Measurements from ENCODE around the gene CEP72. TPM values are rescaled to one million over a fixed set of nuclear protein-coding genes. Genes with fewer than 3 reads are reported as not detected.

Gene CEP72
- total RNA-seq, 4 donors from 2014 or later = 2.2 to 33.8 (median 4.5) TPM

DNA sequence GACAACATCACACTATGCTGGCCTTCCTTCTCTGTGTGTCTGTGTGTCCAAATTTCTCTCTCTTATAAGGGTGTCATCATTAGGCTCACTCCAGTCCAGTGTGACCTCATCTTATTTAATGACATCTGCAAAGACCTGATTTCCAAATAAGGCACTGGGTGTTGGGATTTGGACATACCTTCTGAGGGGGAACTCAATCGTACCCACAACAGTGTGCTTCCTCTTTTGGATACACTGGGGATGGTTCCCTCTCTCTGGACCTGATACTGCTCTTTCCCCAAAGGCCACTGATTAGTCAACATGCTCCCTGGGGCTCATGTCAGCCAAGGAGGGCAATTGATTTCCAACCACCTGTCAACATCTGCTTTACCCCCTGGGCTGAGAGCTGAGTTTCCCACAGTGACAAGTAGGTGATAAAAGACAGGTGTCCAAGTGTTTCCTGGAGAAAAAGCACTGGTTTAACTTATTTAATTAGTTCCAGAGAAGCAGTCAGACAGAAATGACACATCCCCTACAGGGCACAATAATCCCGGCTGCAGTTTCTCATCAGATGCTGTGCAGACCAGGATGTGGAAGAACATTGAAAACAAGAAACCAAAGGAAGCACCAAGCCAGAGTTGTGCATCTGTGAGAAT, 17.8 kb upstream of the CEP72 start:
- H3K27ac ChIP-seq = no peak overlapping the region
- no peak for DNase-seq
- TF ChIP-seq, protein P1, sequence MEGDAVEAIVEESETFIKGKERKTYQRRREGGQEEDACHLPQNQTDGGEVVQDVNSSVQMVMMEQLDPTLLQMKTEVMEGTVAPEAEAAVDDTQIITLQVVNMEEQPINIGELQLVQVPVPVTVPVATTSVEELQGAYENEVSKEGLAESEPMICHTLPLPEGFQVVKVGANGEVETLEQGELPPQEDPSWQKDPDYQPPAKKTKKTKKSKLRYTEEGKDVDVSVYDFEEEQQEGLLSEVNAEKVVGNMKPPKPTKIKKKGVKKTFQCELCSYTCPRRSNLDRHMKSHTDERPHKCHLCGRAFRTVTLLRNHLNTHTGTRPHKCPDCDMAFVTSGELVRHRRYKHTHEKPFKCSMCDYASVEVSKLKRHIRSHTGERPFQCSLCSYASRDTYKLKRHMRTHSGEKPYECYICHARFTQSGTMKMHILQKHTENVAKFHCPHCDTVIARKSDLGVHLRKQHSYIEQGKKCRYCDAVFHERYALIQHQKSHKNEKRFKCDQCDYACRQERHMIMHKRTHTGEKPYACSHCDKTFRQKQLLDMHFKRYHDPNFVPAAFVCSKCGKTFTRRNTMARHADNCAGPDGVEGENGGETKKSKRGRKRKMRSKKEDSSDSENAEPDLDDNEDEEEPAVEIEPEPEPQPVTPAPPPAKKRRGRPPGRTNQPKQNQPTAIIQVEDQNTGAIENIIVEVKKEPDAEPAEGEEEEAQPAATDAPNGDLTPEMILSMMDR (IDR thresholded peaks at IDR 0.05) = no peak
- TF ChIP-seq POLR2A (IDR thresholded peaks at IDR 0.05) = no peak
- H3K4me3 ChIP-seq = no peak overlapping the region
- H3K27me3 ChIP-seq = no peaks in the 10 kb centered on the region
- no peaks in the 10 kb centered on the region for H3K4me1 ChIP-seq
- no peaks in the 10 kb centered on the region for H3K36me3 ChIP-seq
- no peaks in the 10 kb centered on the region for H3K9me3 ChIP-seq

DNA sequence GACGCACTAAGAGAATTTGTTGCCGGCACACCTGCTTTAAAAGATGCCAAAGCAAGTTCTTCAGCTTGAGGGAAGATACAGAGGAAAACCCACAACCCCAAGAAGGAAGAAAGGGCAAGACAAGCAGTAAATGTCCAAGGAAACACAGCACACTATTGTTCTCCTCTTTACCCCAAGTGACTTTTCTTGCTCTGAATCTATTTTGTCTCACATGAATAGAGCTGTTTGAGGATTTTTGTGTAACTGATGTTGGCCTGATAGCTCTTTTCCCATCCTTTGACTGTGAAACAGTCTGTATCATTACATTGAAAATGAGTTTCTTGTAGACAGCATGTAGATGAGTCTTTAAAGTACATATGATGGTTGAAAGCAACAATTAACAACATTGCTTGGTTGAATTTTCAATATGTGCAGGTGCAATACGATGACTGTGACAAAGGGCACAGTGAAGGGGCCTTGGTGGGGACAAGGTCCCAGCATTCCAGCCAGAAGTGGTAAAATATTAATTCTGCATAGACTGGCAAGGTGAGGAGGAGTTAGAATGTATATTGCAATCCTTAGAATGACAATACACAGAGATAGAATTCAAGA, 16.8 kb upstream of the CEP72 start:
- no peak for DNase-seq

DNA sequence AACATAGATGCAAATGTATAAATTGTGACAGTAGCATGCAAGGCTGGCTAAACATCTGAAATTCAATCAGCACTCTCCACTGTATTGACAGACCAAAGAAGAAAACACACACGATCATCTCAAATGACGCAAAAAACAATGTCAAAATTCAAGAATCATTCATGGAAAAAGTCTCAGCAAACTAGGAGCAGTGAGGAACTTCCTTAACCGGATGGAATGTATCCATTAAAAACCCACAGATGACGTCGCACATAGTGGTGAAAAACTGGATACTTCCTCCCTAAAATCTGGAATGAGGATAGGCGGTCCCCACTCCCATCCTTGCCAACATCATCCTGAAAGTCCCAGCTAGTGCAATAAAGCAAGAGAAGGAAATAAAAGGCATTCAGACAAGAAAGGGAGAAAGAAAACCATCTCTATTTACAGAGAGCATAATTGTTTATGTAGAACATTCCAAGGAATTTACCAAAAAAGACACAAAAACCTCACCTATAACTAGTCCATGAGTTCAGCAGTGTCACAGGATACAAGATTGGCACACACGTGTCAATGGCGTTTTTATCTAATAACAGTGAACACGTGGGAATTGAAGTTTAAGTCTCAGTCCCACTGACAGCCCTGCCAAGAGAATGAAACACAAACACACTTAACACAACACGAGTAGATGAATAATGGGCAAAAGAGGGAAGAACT, 14.1 kb upstream of the CEP72 start:
- H3K27me3 ChIP-seq = no peaks in the 10 kb centered on the region
- no peaks in the 10 kb centered on the region for H3K36me3 ChIP-seq
- no peak overlapping the region for H3K27ac ChIP-seq
- DNase-seq = no peak
- H3K4me1 ChIP-seq = peaks cover 0 to 8% (median 0%) of the 10 kb centered on the region in 4 donors
- H3K4me3 ChIP-seq = no peak overlapping the region
- H3K9me3 ChIP-seq = no peaks in the 10 kb centered on the region
- TF ChIP-seq POLR2A (IDR thresholded peaks at IDR 0.05) = no peak
- TF ChIP-seq, protein P1 (IDR thresholded peaks at IDR 0.05) = no peak

More for the DNA sequence above, 16.8 kb upstream of the CEP72 start:
- H3K27me3 ChIP-seq = no peaks in the 10 kb centered on the region
- no peaks in the 10 kb centered on the region for H3K4me1 ChIP-seq
- no peak overlapping the region for H3K27ac ChIP-seq
- TF ChIP-seq, protein P1 (IDR thresholded peaks at IDR 0.05) = no peak
- no peak for TF ChIP-seq POLR2A (IDR thresholded peaks at IDR 0.05)
- no peaks in the 10 kb centered on the region for H3K36me3 ChIP-seq
- no peak overlapping the region for H3K4me3 ChIP-seq
- no peaks in the 10 kb centered on the region for H3K9me3 ChIP-seq

DNA sequence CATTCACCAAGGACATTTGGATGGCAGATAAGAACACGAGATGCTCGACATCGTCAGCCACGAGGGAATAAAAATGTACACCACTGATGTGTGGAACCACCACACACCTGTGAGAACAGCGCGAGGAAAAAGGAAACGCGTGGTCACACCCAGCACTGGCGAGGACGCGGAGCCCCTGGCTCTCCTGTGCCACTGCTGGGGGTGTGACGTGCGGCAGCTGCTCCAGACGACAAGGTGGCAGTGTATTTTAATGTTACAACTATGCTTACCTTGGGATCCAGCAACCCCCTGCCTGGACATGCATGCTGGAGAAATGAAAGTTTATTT, 13.6 kb upstream of the CEP72 start:
- H3K36me3 ChIP-seq = no peaks in the 10 kb centered on the region
- no peak overlapping the region for H3K4me3 ChIP-seq
- DNase-seq = peak in 2 of 3 donors; percentile 33 to 34
- peaks cover 0 to 8% (median 0%) of the 10 kb centered on the region in 4 donors for H3K4me1 ChIP-seq
- H3K27ac ChIP-seq = no peak overlapping the region
- H3K9me3 ChIP-seq = no peaks in the 10 kb centered on the region
- peaks cover 0 to 3% of the 10 kb centered on the region in 2 donors for H3K27me3 ChIP-seq
- TF ChIP-seq POLR2A (IDR thresholded peaks at IDR 0.05) = no peak
- TF ChIP-seq, protein P1 (IDR thresholded peaks at IDR 0.05) = no peak

DNA sequence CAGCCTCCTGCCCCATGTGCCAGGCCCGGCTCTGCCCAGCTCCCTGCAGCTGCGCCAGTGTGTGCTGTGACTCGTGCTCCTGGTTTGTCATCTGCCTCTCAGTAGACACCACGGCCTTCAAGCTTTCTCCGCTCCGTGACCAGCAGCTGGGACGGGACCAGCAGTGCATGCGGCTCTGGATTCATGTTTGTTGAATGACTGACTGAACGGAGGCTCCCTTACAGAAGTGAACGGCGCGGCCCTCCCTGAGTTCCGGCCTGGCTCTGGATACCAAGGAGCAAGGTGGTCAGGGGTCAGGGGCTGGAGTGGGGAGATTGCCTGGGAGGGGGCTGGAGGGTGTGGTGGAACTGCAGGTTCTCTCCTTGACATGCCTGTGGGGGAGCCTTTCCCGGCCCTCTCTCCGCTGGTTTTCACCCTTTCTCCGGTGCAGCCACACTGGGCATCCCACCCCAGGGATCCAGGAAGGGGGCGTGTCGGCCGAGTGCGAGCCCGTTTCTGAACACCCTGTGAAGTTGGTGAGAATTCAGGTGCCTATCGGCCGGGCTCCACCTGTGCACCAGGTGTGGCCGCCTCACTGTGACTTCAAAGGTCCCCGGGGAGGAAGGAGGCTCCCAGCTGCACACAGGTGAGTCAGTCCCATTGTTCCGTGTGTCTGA, 11.1 kb upstream of the CEP72 start:
- no peak overlapping the region for H3K4me3 ChIP-seq
- no peaks in the 10 kb centered on the region for H3K36me3 ChIP-seq
- H3K4me1 ChIP-seq = peaks cover 0 to 8% (median 0%) of the 10 kb centered on the region in 4 donors
- no peak overlapping the region for H3K27ac ChIP-seq
- H3K9me3 ChIP-seq = no peaks in the 10 kb centered on the region
- H3K27me3 ChIP-seq = peaks cover 0 to 3% of the 10 kb centered on the region in 2 donors
- DNase-seq = peak; percentile 8 to 59 (median 55)
- TF ChIP-seq, protein P1 (IDR thresholded peaks at IDR 0.05) = no peak
- no peak for TF ChIP-seq POLR2A (IDR thresholded peaks at IDR 0.05)
